Neural cell (in vitro differentiated cells): Measurements from ENCODE around the gene ZC3H12A. TPM values are rescaled to one million over a fixed set of nuclear protein-coding genes. Genes with fewer than 3 reads are reported as not detected.

ENCODE experiments used
- H2AFZ ChIP-seq: fragments of 200-600, 300-800 bp; sonication (generic), shearing (Covaris generic); 2 replicates; pipeline ENCODE4 v1.6.0; 2014; ENCODE audit warnings: low read depth, mild to moderate bottlenecking, antibody characterized with exemption, low read length, moderate library complexity
- H3F3A ChIP-seq: fragments of 200-600 bp; shearing (Covaris generic); 2 replicates; pipeline ENCODE4 v1.6.1; 2016; ENCODE audit warnings: mild to moderate bottlenecking, moderate library complexity, mixed read lengths, antibody characterized with exemption, low read length; ENCODE audit not compliant: insufficient read depth, poor library complexity, severe bottlenecking
- H3K27ac ChIP-seq: fragments of 200-600, 300-800 bp; sonication (generic), shearing (Covaris generic); 2 replicates; pipeline ENCODE4 v1.5.1; 2014; ENCODE audit warnings: mild to moderate bottlenecking, low read length, moderate library complexity
- H3K27me3 ChIP-seq: fragments of 300-800, 200-600 bp; sonication (generic), shearing (Covaris generic); 2 replicates; pipeline ENCODE4 v1.6.0; 2014; ENCODE audit warnings: mild to moderate bottlenecking, low read depth, low read length, moderate library complexity; ENCODE audit not compliant: insufficient read depth
- H3K36me3 ChIP-seq: fragments of 300-800, 200-600 bp; sonication (generic), shearing (Covaris generic); 2 replicates; pipeline ENCODE4 v1.5.1; 2014; ENCODE audit warnings: mild to moderate bottlenecking, antibody characterized with exemption, low read length, moderate library complexity; ENCODE audit not compliant: insufficient read depth
- H3K4me2 ChIP-seq: fragments of 300-800, 200-600 bp; sonication (generic), shearing (Covaris generic); 2 replicates; pipeline ENCODE4 v1.6.0; 2014; ENCODE audit warnings: mild to moderate bottlenecking, low read length
- H3K4me3 ChIP-seq: fragments of 300-800, 200-600 bp; sonication (generic), shearing (Covaris generic); 2 replicates; pipeline ENCODE4 v1.5.1; 2014; ENCODE audit warnings: mild to moderate bottlenecking, low read length, moderate library complexity
- H3K79me2 ChIP-seq: fragments of 200-600 bp; shearing (Covaris generic); replicated peaks from 2 replicates; pipeline ENCODE4 v1.6.0; 2014; ENCODE audit warnings: mild to moderate bottlenecking, low read length, moderate library complexity; ENCODE audit not compliant: insufficient read depth
- H3K9ac ChIP-seq: fragments of 300-800, 200-600 bp; sonication (generic), shearing (Covaris generic); 2 replicates; pipeline ENCODE4 v1.6.1; 2016; ENCODE audit warnings: mild to moderate bottlenecking, low read length, mixed read lengths
- H3K9me2 ChIP-seq: fragments of 200-600 bp; shearing (Covaris generic); 2 replicates; pipeline ENCODE4 v1.6.1; 2016; ENCODE audit warnings: mild to moderate bottlenecking, low read length, mixed read lengths; ENCODE audit not compliant: insufficient read depth
- H3K9me3 ChIP-seq: fragments of 200-600, 300-800 bp; sonication (generic), shearing (Covaris generic); 2 replicates; pipeline ENCODE4 v1.6.1; 2016; ENCODE audit warnings: mild to moderate bottlenecking, mixed run types, low read length, moderate library complexity, mixed read lengths
- H4K20me1 ChIP-seq: fragments of 200-600 bp; shearing (Covaris generic); 2 replicates; pipeline ENCODE4 v1.6.1; 2016; ENCODE audit warnings: mild to moderate bottlenecking, mixed run types; ENCODE audit not compliant: insufficient read depth
- CTCF ChIP-seq: fragments of 450-650 bp; IDR thresholded peaks from 2 replicates; pipeline ENCODE4 v1.5.1; 2014; ENCODE audit warnings: antibody characterized with exemption, mild to moderate bottlenecking, moderate library complexity; ENCODE audit not compliant: poor library complexity, severe bottlenecking
- EP300 ChIP-seq: fragments of 450-650 bp; conservative IDR thresholded peaks from 2 replicates; pipeline ENCODE4 v1.6.1; 2014; ENCODE audit warnings: antibody characterized with exemption, mild to moderate bottlenecking, moderate library complexity; ENCODE audit not compliant: poor library complexity, severe bottlenecking
- EZH2 ChIP-seq: fragments of 200-600, 300-800 bp; shearing (Covaris generic), sonication (generic); IDR thresholded peaks from 2 replicates; pipeline ENCODE4 v1.6.1; 2014; ENCODE audit warnings: antibody characterized with exemption, low read length, borderline replicate concordance, mild to moderate bottlenecking; ENCODE audit not compliant: insufficient read depth, poor library complexity, severe bottlenecking
- MXI1 ChIP-seq: fragments of 450-650 bp; conservative IDR thresholded peaks from 2 replicates; pipeline ENCODE4 v1.6.1; 2014; ENCODE audit warnings: antibody characterized with exemption, mild to moderate bottlenecking; ENCODE audit not compliant: poor library complexity, severe bottlenecking
- POLR2AphosphoS5 ChIP-seq: IDR thresholded peaks from 2 replicates; pipeline ENCODE4 v1.6.1; 2012
- RAD21 ChIP-seq: fragments of 450-650 bp; conservative IDR thresholded peaks from 2 replicates; pipeline ENCODE4 v1.6.1; 2014; ENCODE audit warnings: antibody characterized with exemption, mild to moderate bottlenecking, moderate library complexity
- REST ChIP-seq: IDR thresholded peaks from 2 replicates; pipeline ENCODE4 v1.6.1; 2012; ENCODE audit warnings: borderline replicate concordance
- SMC3 ChIP-seq: fragments of 450-650 bp; conservative IDR thresholded peaks from 2 replicates; pipeline ENCODE4 v1.6.1; 2014; ENCODE audit warnings: antibody characterized with exemption, mild to moderate bottlenecking, moderate library complexity; ENCODE audit not compliant: poor library complexity
- TAF1 ChIP-seq: IDR thresholded peaks from 2 replicates; pipeline ENCODE4 v1.6.1; 2012; ENCODE audit warnings: low read depth
- polyA plus RNA-seq: library from polyadenylated mRNA; depleted of rRNA; stranded (reverse); fragments of >200 nt; gene quantifications from 2 replicates; pipeline ENCODE4 v1.2.3, GENCODE V29; 2014

ZC3H12A gene
- polyA plus RNA-seq, 1 donor from 2014 or later, result not detected

GRCh38 chr1:37425221-37425620 lies 49.2 kb upstream of the ZC3H12A start (continued):
- no peak for TF ChIP-seq REST
- no peak for TF ChIP-seq SMC3
- no peak for TF ChIP-seq EZH2

DNA sequence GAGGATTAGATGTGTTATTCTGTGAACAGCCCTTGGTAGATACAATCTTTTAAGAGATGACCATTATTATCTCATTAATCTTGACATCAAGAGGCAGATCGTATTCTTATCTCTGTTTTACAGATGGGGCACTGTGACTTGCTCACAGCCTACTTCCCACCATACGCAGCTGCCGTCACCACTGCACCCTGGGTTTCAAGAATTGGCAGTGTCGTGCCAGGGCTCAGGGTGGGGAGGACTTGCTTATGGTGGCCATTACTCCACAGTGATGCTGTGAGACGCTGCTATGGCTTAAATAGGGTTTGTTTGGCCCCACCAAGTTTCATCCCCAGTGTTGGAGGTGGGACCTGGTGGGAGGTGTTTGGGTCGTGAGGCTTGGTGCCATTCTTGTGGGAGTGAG lies 45.4 kb upstream of the ZC3H12A start:
- no peaks in the 10 kb centered on the region for H4K20me1 ChIP-seq
- no peak for TF ChIP-seq EZH2
- no peak for TF ChIP-seq TAF1
- no peak for TF ChIP-seq MXI1
- TF ChIP-seq POLR2AphosphoS5, result no peak
- no peak for TF ChIP-seq CTCF
- TF ChIP-seq REST, result no peak
- TF ChIP-seq SMC3, result no peak
- no peak for TF ChIP-seq RAD21
- TF ChIP-seq EP300, result no peak
- H3K79me2 ChIP-seq, result no peaks in the 10 kb centered on the region
- H3K4me2 ChIP-seq, result no peak overlapping the region
- H3K9me2 ChIP-seq, result no peaks in the 10 kb centered on the region
- no peaks in the 10 kb centered on the region for H3K36me3 ChIP-seq
- H3K9me3 ChIP-seq, result no peaks in the 10 kb centered on the region
- no peak overlapping the region for H3K9ac ChIP-seq
- no peak overlapping the region for H2AFZ ChIP-seq
- no peak overlapping the region for H3K27ac ChIP-seq
- H3K27me3 ChIP-seq, result no peaks in the 10 kb centered on the region
- H3K4me3 ChIP-seq, result no peak overlapping the region
- no peaks in the 10 kb centered on the region for H3F3A ChIP-seq
